GM21737 (cell line): ENCODE measurements around the gene LSAMP.
"Not testable (repeated sequence)": the region's sequence is repeated elsewhere in the genome, so short reads cannot be mapped to it uniquely, and the experiment has no call there.

Experiments used
- ATAC-seq: cut with Tn5 transposase; IDR thresholded peaks from one replicate; pipeline ENCODE4 v1.9.1; 2021; ENCODE audit warnings: mild to moderate bottlenecking, moderate library complexity; ENCODE audit not compliant: unreplicated experiment

LSAMP gene

DNA sequence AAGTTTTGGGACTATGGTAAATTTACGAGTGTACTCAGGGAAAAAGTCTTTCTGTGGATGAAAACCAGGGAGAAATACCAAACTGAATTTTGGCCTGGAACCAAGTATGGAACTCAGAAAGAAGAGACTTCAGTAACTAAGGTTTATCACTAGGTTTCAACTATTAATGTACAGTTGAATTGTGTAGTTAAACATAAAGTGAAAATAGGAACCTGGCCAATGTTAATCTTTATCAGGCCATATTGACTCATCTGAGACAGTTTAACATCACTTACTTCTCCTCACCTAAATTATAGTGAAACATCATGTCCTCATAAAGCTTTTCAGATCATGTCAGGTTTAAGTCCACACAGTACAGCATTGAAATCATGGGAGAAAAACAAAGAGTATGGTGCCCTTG lies 197.7 kb downstream of the LSAMP start:
- ATAC-seq, result no peak

DNA sequence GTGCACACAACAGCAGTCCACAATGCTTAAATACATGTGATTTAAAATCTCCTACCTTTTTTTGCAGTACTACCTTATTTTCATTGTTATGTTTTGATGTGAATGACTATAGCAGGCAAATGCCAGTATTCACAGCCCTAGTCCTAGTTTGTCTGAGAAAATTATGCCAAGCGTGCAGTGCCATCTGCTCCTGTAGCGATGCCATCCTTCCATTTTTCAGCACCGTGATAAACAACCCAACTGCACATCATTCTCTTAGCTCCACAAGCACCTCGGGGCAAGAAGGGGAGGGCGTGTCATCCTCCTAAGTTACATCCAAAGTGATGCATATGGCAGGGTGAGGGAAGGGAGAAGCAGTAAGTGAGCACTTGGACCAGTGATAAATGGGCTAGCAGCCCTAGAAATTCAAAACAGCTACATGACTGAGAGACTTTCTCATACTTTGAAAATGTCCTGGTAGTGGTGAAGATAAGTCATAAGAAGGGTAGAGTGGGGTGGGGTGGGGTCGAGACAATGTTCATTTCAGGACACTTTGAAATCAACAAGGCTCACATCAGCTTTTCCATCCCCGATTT lies 198.8 kb downstream of the LSAMP start:
- ATAC-seq, result no peak

DNA sequence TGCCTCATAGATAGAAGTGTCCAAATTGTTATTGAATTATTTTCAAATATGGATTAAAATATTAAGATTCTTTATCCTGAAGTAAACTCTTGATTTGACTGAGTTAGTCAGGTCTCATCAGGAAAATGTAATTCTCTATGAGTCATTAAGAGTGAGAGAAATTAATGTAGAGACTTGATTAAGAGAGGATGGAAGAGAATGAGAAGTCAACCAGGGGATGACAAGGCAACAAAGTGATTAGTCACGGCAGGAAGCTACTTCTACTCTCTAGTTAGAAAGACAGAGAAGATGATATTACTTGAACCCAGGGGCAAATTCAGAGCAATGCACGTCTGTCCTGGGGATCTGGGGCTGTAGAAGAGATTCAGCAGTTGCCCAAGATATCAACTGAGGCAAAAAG lies 202.5 kb downstream of the LSAMP start:
- no peak for ATAC-seq

- no peak for ATAC-seq
Observed at GRCh38 chr3:116241677-116242076, 203.6 kb downstream of the LSAMP start.

GRCh38 chr3:116240261-116240660 lies 205.0 kb downstream of the LSAMP start:
- ATAC-seq, result no peak

DNA sequence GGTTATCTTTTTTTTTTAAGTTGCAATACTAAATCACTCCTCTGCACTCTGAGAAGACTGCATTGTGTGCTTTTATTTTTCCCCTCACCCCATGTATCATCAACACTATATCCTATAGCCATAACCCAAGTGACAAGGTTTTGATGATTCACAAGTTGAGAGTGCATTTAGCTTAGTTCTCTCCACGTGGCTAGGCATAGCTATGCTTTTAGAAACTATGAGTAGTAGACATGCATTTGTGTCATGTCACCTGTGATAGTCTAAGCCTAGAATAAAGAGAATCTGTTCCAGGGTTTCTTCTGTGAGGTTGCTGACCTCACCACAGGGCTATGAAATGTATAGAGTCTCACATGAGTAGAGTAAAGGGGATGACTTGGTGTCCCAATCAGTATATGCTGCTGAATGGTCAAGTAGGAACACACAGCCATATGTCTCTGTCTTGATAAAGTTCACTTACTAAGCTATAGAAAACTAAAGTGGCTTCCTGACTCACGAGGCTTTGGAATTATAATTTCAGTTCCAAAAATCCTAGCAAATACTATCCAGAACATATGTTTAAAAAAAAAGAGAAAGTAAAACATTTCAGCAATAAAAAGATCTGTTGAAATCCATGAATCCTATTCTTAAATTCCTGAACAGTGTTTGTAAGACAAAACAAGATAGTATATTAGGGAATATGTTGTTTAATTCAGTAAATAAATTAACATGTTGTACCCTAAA lies 206.3 kb downstream of the LSAMP start:
- no peak for ATAC-seq

- no peak for ATAC-seq
Observed at GRCh38 chr3:116233711-116234357, 211.5 kb downstream of the LSAMP start.

GRCh38 chr3:116230431-116231020 lies 214.8 kb downstream of the LSAMP start:
- ATAC-seq, result no peak

DNA sequence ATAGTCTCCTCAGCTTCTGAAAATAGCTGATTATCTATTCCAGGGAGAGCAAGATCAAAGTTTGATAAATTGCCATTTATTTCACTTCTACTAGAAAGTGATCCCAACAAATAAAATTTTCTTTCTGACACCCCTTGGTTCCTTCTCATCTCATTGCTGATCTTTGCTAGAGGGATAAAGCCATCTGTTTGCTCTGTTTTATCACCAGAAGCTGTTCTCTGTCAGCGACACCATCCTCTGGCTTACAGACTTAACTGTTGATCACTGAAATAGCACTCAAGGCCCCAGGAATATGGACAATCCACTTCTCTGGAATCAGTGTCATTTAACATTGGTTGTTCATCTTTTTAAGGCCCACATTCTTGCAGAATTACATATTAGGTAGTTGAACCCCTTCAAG lies 219.0 kb downstream of the LSAMP start:
- no peak for ATAC-seq

- ATAC-seq, result no peak
Observed at GRCh38 chr3:116216761-116217160, 228.5 kb downstream of the LSAMP start.

DNA sequence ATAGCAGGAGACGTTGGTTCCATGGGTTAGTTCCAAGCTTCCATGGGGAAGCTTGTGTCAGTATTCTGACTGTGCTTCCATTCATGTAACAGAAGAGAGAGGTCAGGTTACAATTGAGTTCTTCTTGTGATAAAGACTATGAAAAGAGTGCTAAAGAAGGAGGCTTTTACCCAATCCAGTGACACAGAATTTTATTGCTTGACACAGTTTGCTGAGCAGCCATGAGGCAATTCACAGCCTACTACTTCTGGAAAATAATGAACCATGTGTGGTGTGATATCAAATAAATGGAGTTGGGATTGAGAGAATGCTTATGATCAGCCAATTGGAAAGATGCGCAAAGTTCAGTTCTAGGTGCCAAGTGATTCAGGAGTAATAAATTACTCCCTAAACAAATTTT lies 233.4 kb downstream of the LSAMP start:
- ATAC-seq, result no peak

DNA sequence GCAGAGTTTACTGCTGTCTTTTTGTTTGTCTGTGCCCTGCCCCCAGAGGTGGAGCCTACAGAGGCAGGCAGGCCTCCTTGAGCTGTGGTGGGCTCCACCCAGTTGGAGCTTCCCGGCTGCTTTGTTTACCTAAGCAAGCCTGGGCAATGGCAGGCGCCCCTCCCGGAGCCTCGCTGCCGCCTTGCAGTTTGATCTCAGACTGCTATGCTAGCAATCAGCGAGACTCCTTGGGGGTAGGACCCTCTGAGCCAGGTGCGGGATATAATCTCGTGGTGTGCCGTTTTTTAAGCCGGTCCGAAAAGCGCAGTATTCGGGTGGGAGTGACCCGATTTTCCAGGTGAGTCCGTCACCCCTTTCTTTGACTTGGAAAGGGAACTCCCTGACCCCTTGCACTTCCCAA lies 236.5 kb downstream of the LSAMP start:
- not testable (repeated sequence) for ATAC-seq

DNA sequence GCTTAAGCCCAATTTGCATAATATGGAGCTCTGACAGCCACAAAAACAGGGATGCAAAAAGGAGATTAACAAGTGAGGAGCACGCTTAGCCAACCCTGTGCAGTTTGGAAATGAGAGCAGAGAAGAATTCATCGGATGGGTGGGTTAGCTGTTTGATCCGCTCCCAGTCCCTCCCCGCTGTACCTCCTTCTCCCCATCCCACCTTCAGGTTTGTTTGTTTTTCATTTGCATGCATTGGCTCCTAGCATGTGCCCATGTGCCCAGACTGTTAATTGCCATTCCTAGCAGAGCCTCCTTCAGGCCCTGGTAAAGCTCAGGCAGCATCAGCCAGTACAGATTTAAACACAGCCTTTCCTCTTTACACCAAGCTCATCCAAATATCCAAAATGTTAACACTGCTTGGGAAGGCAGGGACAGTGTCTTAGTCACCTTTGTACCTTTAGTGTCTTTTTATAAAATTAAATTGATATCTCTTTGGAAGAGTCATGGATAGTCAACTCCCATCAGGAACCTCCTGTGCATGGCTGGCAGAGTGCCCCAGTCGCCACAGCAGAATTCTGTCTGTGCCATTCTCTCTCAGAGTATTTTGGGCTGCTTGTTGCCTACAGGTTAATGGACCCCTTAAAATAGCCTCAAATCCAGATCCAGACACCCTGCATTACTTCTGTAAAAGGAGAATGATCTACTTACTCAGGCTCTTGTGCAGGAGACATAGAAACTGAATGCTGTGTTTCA lies 244.2 kb downstream of the LSAMP start:
- ATAC-seq, result no peak

DNA sequence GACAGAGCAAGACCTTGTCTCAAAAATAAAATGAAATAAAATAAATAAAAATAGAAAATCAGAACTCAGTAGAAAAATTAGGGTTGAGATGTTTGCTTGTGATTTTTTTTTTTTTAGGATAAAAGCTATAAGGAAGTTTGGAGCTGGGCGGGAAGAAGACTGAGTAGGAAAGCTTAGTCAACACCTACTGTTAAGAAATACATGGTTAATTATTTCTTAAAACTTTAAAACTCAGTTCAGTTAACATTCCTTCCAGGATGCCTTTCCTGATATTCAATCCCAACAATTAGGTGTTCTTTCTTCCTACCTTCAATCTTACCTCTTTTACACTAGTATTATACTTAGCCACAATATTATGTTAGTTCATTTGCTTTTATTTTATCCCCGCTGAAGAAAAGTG lies 246.2 kb downstream of the LSAMP start:
- ATAC-seq, result no peak

DNA sequence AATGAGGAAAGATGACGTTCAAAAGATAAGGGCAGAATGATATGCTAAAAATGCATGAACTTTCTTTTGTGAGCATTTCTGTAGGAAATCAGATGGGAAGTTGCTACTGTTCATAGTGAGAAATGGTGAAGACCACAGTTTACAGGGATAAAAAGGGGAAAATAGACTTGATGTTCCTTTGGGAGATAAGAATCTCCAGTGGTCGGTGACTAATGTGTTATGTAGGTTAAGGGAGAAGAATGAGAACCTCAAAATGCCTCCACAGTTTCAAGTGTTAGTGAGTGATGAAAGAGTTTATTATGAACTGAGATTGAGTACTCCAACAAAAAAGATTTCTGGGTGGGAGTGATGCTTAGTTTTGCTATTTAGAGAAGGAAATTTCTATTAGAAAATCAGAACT lies 247.2 kb downstream of the LSAMP start:
- ATAC-seq, result no peak

- no peak for ATAC-seq
Observed at GRCh38 chr3:116192464-116192863, 252.8 kb downstream of the LSAMP start.

DNA sequence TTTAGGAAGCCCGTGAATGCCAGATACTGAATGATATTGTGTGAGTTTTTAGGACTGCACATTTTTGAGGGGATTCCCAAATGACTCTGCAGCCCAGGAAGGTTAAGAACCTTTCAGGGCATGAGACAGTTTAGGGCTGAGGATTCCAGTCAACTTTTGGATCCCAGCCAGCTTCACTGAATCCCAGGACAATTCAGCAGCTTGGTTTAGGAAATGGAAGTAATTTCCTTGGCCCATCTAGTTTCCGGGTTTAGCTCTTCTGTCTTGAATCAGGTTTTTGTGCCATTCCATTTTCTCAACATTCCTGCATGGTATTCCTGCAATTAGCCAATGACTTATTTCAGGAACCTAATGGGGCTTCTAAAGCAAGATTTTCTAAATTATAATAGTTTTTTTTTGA lies 253.9 kb downstream of the LSAMP start:
- no peak for ATAC-seq

- no peak for ATAC-seq
Observed at GRCh38 chr3:116190095-116190494, 255.2 kb downstream of the LSAMP start.

DNA sequence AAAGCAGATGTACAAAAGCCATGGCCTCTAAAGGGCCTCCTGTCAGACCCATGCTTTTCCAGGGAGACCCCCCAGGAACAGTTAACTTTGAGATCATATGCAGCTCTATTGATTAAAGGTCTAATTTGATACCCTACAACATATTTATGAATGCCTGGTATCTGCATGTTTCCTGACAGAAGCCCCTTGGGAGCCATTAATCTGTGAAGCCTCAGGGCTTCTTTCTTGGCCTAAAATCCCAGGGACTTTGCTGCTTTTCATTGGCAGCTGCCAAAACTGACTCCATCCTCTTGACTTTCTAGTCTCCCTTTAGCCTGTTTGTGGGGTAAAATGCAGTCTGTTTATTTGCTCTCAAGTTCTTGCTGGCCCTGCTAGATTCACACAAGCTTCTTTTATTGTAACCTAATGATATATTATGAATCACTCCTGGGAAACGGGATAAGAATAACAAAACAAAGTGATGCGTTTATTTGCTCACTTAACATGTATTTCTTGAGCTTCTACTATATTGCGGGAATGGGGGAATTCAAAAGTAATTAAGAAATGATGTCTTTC lies 257.0 kb downstream of the LSAMP start:
- ATAC-seq, result no peak

- ATAC-seq, result no peak
Observed at GRCh38 chr3:116186049-116186448, 259.2 kb downstream of the LSAMP start.

GRCh38 chr3:116181159-116181558 lies 264.1 kb downstream of the LSAMP start:
- no peak for ATAC-seq
